GM18505 (cell line): ENCODE results near the gene RETN.
A peak's percentile ranks its signal among the peaks of the same experiment; 100 is the strongest.

ENCODE experiments used
- ATAC-seq: cut with Tn5 transposase; IDR thresholded peaks from one replicate; pipeline ENCODE4 v1.9.1; 2021; ENCODE audit not compliant: unreplicated experiment
- POLR2A ChIP-seq: IDR thresholded peaks from 4 replicates; pipeline ENCODE4 v1.6.1; 2011; ENCODE audit warnings: borderline replicate concordance; ENCODE audit not compliant: insufficient read depth, insufficient read length; ENCODE audit errors: extremely low read depth

RETN gene

DNA sequence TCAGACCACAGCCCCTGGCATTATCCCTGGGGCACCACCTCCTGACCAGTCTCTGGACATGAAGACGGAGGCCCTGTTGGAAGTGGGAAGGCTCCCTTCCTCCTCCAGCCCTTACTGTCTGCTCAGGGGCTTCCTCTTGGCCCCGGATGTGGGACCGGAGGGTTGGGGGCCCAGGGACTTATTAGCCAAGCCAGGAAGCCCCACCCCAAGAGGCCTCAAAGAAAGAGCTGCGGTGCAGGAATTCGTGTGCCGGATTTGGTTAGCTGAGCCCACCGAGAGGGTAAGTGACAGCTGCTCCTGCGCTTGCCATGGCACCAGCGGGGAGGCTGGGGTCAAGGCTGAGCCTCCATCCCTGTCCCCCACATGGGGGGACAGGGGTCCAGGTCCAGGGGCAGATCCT, at the start of gene RETN:
TSS of gene RETN (plus strand) at position 208 of the 400 bp plus-strand sequence. CDS start 278 bp downstream, outside the sequence.
- no peak for ATAC-seq
- no peak for TF ChIP-seq POLR2A

- ATAC-seq: no peak
- TF ChIP-seq POLR2A: no peak
These were observed 49.0 kb upstream of the RETN start for GRCh38 chr19:7619671-7620441.

DNA sequence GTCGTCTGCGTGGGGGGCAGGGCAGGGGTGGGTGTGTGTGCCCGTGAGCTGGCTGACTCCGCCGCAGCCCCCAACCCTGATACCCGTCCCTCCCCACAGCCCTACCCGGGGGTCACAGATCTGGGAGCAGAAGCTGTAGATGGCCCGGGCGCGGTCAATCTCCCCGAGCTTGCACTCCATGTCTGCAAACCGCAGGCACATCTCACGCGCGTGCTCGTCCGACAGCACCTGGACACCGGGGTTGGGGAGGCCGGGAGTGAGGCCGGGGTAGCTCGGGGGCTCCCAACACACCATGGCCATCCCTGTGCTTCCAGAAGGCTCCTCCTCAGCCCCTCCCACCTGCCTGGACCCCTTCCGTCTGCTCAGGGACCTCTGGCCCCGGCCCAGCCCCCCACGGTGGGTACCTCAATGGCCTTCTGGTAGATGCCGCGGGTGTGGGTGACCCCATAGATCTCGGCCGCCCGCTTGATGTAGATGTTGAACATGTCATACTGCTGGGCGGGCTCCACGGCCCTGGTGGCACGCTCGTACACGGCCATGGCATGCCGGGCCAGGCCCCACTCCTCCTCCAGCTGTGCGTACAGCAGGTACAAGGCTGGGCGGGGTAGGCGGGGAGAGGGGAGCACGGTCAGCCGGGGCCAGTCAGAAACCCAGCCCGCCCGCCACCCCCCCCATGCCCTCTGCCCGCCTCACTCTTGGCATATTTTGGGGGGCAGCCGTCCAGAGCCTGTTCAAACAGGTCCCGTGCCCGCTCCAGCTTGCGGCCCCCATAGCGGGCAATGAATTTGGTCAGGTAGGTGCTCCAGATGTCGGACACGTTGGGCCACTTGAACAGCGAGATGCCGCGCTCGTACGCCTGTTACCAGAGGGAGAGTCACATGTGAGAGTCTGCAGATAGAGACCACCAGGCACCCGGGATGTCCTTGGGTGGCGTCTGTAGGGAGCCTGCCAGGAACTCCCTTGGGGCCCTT, 48.1 kb upstream of the RETN start:
- ATAC-seq: no peak
- no peak for TF ChIP-seq POLR2A

- no peak for ATAC-seq
- TF ChIP-seq POLR2A: no peak
These were observed 45.7 kb upstream of the RETN start for GRCh38 chr19:7622933-7623685.

DNA sequence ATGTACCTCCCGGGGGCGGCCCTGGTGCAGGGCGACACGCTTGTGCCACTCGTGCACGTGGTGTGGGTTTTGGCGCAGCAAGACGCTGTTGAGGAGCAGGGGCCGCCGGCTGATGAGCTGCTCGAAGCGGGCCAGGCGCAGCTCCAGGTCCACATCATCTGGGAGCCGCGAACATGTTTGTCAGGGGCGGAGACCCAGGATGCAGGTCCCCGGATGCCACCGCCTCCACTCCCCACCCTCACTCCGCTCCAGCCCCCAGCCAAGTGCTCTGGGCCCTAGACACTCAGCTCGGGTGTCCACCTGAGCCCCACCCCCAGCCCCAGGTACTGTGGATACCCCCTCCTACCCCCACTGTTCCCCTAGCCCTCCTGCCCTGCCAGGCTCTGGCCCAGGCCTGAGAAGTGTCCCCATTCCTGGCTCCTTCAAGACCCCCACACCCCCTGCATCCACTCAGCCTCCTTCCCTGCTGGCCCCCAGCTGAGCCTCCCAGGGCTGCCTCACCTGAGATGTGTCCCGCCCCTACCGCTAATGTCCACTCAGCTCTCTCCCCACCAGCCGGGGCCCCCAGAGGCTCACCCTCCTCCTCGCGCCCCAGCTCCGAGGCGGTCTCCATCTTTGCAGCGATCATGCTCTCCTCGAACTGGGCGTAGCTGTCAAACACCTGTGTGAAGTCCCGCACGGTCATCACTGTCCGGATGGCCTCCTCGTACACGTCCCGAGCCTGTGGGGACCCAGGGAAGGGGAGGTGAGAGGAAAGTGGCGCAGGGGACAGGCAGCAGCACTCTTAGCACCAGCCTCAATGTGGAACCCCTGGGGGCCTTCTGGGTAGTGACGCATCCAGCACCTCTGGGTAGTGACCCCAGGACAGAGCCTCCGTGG, 44.9 kb upstream of the RETN start:
- no peak for ATAC-seq
- no peak for TF ChIP-seq POLR2A

- no peak for TF ChIP-seq POLR2A
- no peak for ATAC-seq
These were observed 44.0 kb upstream of the RETN start for GRCh38 chr19:7624810-7625209.

DNA sequence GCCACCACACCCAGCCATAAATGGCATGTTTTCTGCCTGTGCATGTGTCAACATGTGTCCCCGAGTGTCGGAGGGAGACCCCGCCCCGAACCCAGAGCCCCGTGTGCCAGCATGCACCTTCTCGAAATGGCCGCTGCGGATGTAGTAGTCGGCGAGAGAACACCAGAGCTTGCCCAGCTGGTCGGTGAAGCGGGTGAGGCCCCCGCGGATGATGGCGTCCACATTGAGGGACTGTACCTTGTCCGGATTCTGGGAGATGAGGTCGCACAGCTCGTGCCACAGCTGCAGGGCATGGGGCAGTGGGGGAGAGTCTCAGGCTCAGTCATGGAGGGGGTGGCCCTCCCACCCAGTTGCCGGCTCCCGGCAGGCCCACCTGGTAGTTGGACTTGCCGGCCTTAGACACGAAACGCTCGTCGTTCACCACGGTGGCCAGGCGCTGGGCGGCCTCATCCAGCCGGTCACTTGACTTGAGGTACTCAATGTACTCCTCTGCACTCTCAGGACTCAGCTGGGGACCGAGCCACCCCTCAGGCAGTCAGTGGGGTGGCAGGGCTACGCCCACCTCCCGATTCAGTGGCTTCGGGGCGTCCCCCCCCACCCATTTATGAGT, 43.0 kb upstream of the RETN start:
- no peak for ATAC-seq
- no peak for TF ChIP-seq POLR2A

DNA sequence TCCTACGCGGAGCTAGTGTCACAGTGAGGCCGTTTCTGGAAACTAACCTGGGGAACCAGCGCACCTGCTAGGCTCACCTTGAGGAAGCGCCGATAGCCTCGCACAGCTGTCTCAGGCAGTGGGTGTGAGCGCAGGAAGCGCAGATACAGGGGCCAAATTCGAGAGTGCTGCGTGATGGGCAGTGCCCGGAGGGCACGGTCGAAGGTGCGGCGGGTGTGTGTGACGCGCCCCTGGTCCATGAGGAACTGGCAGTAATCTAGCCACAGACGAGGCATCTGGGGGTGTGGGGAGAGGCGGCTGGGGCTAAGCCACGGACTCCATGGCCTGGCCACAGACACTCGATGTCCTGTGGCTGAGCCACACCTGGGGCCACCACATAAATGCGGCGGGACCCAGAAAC, 41.7 kb upstream of the RETN start:
- no peak for TF ChIP-seq POLR2A
- no peak for ATAC-seq

GRCh38 chr19:7628589-7629311, 40.1 kb upstream of the RETN start:
- no peak for ATAC-seq
- no peak for TF ChIP-seq POLR2A

GRCh38 chr19:7629347-7630054, 39.3 kb upstream of the RETN start, which contains the start of the genes PET100 and XAB2:
PET100 (plus strand) TSS chr19:7629793; CDS start chr19:7629834, 41 bp downstream.
XAB2 (minus strand) TSS chr19:7629545; CDS start chr19:7629527, 18 bp downstream.
- ATAC-seq: peak; percentile 72
- TF ChIP-seq POLR2A: peak; percentile 71
